Rectal smooth muscle tissue (tissue), 1 donor: ENCODE data around the gene PAK2.
A peak's percentile ranks its signal among the peaks of the same experiment; 100 is the strongest.
"Not testable (repeated sequence)": the region's sequence is repeated elsewhere in the genome, so short reads cannot be mapped to it uniquely, and the experiment has no call there.

Experiments
- H3K27ac ChIP-seq: one replicate; pipeline ENCODE4 v1.7.0; 2013; ENCODE audit warnings: low read depth, low read length, inconsistent platforms
- H3K27me3 ChIP-seq: one replicate; pipeline ENCODE4 v1.7.0; 2013; ENCODE audit warnings: low read length; ENCODE audit not compliant: control insufficient read depth, insufficient read depth
- H3K36me3 ChIP-seq: one replicate; pipeline ENCODE4 v1.7.0; 2013; ENCODE audit warnings: low read length; ENCODE audit not compliant: control insufficient read depth, insufficient read depth
- H3K4me1 ChIP-seq: one replicate; pipeline ENCODE4 v1.7.0; 2013; ENCODE audit warnings: low read length; ENCODE audit not compliant: control insufficient read depth, insufficient read depth
- H3K4me3 ChIP-seq: one replicate; pipeline ENCODE4 v1.7.0; 2013; ENCODE audit warnings: low read length
- H3K9ac ChIP-seq: one replicate; pipeline ENCODE4 v1.7.0; 2013; ENCODE audit warnings: low read length

The PAK2 gene

GRCh38 chr3:196708467-196708866, 31.2 kb upstream of the PAK2 start:
- no peak overlapping the region for H3K9ac ChIP-seq
- peaks cover 7% of the 10 kb centered on the region for H3K4me1 ChIP-seq
- no peak overlapping the region for H3K27ac ChIP-seq
- no peak overlapping the region for H3K4me3 ChIP-seq
- no peaks in the 10 kb centered on the region for H3K36me3 ChIP-seq
- no peaks in the 10 kb centered on the region for H3K27me3 ChIP-seq

GRCh38 chr3:196711838-196712513, 27.7 kb upstream of the PAK2 start, which contains the start of the genes CEP19 and PIGX:
Gene CEP19 (minus strand): TSS chr3:196712250. CDS start chr3:196708657, 3,593 bp downstream.
Gene PIGX (plus strand): TSS chr3:196712377.
- Histone ChIP-seq H3K4me1 (peaks cover 8% of the 10 kb centered on the region), H3K36me3 (no peaks in the 10 kb centered on the region), H3K9ac (peak within 1 kb of the TSS; percentile 84), H3K4me3 (peak within 1 kb of the TSS; percentile 87), H3K27me3 (no peaks in the 10 kb centered on the region), H3K27ac (peak within 1 kb of the TSS; percentile 91)

- H3K27ac ChIP-seq, result peak overlapping the region; percentile 91
- peak overlapping the region; percentile 87 for H3K4me3 ChIP-seq
- H3K9ac ChIP-seq, result peak overlapping the region; percentile 84
- H3K4me1 ChIP-seq, result peaks cover 8% of the 10 kb centered on the region
- H3K36me3 ChIP-seq, result no peaks in the 10 kb centered on the region
- no peaks in the 10 kb centered on the region for H3K27me3 ChIP-seq
Measured at GRCh38 chr3:196712514-196713413, 26.9 kb upstream of the PAK2 start.

GRCh38 chr3:196717162-196717561, 22.5 kb upstream of the PAK2 start:
- H3K27ac ChIP-seq, H3K36me3 ChIP-seq, H3K9ac ChIP-seq, H3K4me3 ChIP-seq, H3K27me3 ChIP-seq, H3K4me1 ChIP-seq: not testable (repeated sequence)

GRCh38 chr3:196721097-196721496, 18.6 kb upstream of the PAK2 start:
- Histone ChIP-seq H3K4me3 (no peak overlapping the region), H3K4me1 (no peaks in the 10 kb centered on the region), H3K36me3 (no peaks in the 10 kb centered on the region), H3K9ac (no peak overlapping the region), H3K27me3 (no peaks in the 10 kb centered on the region), H3K27ac (no peak overlapping the region)

- H3K4me3 ChIP-seq, result no peak overlapping the region
- no peaks in the 10 kb centered on the region for H3K4me1 ChIP-seq
- H3K27ac ChIP-seq, result no peak overlapping the region
- no peaks in the 10 kb centered on the region for H3K27me3 ChIP-seq
- H3K9ac ChIP-seq, result no peak overlapping the region
- no peaks in the 10 kb centered on the region for H3K36me3 ChIP-seq
Measured at GRCh38 chr3:196726788-196727675, 12.6 kb upstream of the PAK2 start.

- H3K4me3 ChIP-seq, result no peak overlapping the region
- no peak overlapping the region for H3K9ac ChIP-seq
- no peaks in the 10 kb centered on the region for H3K4me1 ChIP-seq
- no peaks in the 10 kb centered on the region for H3K27me3 ChIP-seq
- H3K27ac ChIP-seq, result no peak overlapping the region
- H3K36me3 ChIP-seq, result no peaks in the 10 kb centered on the region
Measured at GRCh38 chr3:196735751-196736150, 3.9 kb upstream of the PAK2 start.

- H3K27ac ChIP-seq, result no peak overlapping the region
- H3K36me3 ChIP-seq, result no peaks in the 10 kb centered on the region
- H3K27me3 ChIP-seq, result no peaks in the 10 kb centered on the region
Measured at GRCh38 chr3:196736670-196737374, 2.8 kb upstream of the PAK2 start.

GRCh38 chr3:196737655-196738054, 2.0 kb upstream of the PAK2 start:
- peaks cover 6% of the 10 kb centered on the region for H3K4me1 ChIP-seq
- no peak overlapping the region for H3K27ac ChIP-seq
- no peaks in the 10 kb centered on the region for H3K36me3 ChIP-seq
- no peak overlapping the region for H3K4me3 ChIP-seq
- no peak overlapping the region for H3K9ac ChIP-seq
- H3K27me3 ChIP-seq, result no peaks in the 10 kb centered on the region

More at GRCh38 chr3:196736670-196737374, 2.8 kb upstream of the PAK2 start:
- Histone ChIP-seq H3K4me1 (peaks cover 6% of the 10 kb centered on the region), H3K9ac (no peak overlapping the region), H3K4me3 (no peak overlapping the region)

- H3K27me3 ChIP-seq, result no peaks in the 10 kb centered on the region
- H3K4me3 ChIP-seq, result peak overlapping the region; percentile 67
- H3K36me3 ChIP-seq, result no peaks in the 10 kb centered on the region
- H3K27ac ChIP-seq, result peak overlapping the region; percentile 92
- H3K9ac ChIP-seq, result peak overlapping the region; percentile 50
- H3K4me1 ChIP-seq, result peaks cover 6% of the 10 kb centered on the region
Measured at GRCh38 chr3:196740481-196741248, 1.0 kb downstream of the PAK2 start.

GRCh38 chr3:196741249-196741889, 1.7 kb downstream of the PAK2 start:
- no peaks in the 10 kb centered on the region for H3K27me3 ChIP-seq
- H3K27ac ChIP-seq, result peak overlapping the region; percentile 92
- peaks cover 6% of the 10 kb centered on the region for H3K4me1 ChIP-seq
- no peaks in the 10 kb centered on the region for H3K36me3 ChIP-seq
- no peak overlapping the region for H3K9ac ChIP-seq
- H3K4me3 ChIP-seq, result peak overlapping the region; percentile 67
